Measurements from ENCODE around the gene STK10.
"Not testable (repeated sequence)": the region's sequence is repeated elsewhere in the genome, so short reads cannot be mapped to it uniquely, and the experiment has no call there.

STK10 gene

DNA sequence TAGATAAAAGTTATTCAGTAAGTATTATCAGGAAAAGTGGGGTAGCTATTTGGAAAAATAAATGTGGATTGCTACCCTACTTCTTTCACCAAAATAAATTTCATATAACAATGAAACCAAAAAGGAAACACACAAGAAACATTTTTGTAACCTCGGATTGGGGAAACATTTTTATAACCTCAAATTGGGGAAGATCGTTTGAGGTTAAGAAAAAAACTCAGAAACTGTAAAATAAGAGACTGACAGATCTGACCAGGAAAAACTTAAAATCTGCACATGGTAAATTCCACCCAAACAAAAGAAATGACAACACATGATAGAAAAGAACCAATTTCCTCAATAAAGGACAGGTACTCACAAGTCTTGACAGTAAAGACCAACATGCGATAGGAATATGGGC is 19.5 kb upstream of the STK10 start:
- H3K9ac ChIP-seq (ENCODE audit: low read length): no peak overlapping the region
- no peak overlapping the region for H3K4me2 ChIP-seq (ENCODE audit: low read length)
- no peak overlapping the region for H3K27ac ChIP-seq (ENCODE audit: low read depth, low read length, poor library complexity, severe bottlenecking)
- no peaks in the 10 kb centered on the region for H3F3A ChIP-seq (ENCODE audit: insufficient read depth, low read length)
- no peaks in the 10 kb centered on the region for H3K9me2 ChIP-seq (ENCODE audit: low read depth, low read length)
- no peaks in the 10 kb centered on the region for H3K4me1 ChIP-seq (ENCODE audit: insufficient read depth, low read length, severe bottlenecking)
- H4K20me1 ChIP-seq (ENCODE audit: insufficient read depth, low read length): no peaks in the 10 kb centered on the region
- no peaks in the 10 kb centered on the region for H3K9me3 ChIP-seq (ENCODE audit: low read length)
- no peak overlapping the region for H3K4me3 ChIP-seq (ENCODE audit: low read depth, low read length, poor library complexity, severe bottlenecking)
- H3K79me2 ChIP-seq (ENCODE audit: insufficient read depth, low read length): no peaks in the 10 kb centered on the region
- no peaks in the 10 kb centered on the region for H3K27me3 ChIP-seq (ENCODE audit: insufficient read depth, low read length)
- peaks cover 22% of the 10 kb centered on the region; the same call in 1 of the 2 replicates for H3K36me3 ChIP-seq (ENCODE audit: insufficient read depth, low read length)
- no peak overlapping the region for H2AFZ ChIP-seq (ENCODE audit: low read length)
- TF ChIP-seq EZH2 (IDR thresholded peaks at IDR 0.05; ENCODE audit: borderline replicate concordance, low read length): no peak
- TF ChIP-seq, protein P1, sequence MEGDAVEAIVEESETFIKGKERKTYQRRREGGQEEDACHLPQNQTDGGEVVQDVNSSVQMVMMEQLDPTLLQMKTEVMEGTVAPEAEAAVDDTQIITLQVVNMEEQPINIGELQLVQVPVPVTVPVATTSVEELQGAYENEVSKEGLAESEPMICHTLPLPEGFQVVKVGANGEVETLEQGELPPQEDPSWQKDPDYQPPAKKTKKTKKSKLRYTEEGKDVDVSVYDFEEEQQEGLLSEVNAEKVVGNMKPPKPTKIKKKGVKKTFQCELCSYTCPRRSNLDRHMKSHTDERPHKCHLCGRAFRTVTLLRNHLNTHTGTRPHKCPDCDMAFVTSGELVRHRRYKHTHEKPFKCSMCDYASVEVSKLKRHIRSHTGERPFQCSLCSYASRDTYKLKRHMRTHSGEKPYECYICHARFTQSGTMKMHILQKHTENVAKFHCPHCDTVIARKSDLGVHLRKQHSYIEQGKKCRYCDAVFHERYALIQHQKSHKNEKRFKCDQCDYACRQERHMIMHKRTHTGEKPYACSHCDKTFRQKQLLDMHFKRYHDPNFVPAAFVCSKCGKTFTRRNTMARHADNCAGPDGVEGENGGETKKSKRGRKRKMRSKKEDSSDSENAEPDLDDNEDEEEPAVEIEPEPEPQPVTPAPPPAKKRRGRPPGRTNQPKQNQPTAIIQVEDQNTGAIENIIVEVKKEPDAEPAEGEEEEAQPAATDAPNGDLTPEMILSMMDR (IDR thresholded peaks at IDR 0.05; ENCODE audit: low read length): no peak

DNA sequence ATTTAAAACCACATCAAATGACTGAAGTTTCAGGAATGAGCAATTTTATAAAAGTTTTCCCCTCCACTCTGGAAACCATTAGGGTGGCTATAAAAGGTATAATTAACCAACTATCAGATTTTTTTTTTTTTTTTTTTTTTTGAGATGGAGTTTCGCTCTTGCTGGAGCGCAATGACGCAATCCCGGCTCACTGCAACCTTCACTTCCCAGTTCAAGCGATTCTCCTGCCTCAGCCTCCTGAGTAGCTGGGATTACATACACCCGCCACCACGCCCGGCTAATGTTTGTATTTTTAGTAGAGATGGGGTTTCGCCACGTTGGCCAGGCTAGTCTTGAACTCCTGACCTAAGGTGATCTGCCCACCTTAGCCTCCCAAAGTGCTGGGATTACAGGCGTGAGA is 18.0 kb upstream of the STK10 start:
- H3K9me2 ChIP-seq (ENCODE audit: low read depth, low read length); H3K27ac ChIP-seq (ENCODE audit: low read depth, low read length, poor library complexity, severe bottlenecking); H3K36me3 ChIP-seq (ENCODE audit: insufficient read depth, low read length); H3K9ac ChIP-seq (ENCODE audit: low read length); H2AFZ ChIP-seq (ENCODE audit: low read length); H3K4me1 ChIP-seq (ENCODE audit: insufficient read depth, low read length, severe bottlenecking); H3F3A ChIP-seq (ENCODE audit: insufficient read depth, low read length); H4K20me1 ChIP-seq (ENCODE audit: insufficient read depth, low read length); H3K4me3 ChIP-seq (ENCODE audit: low read depth, low read length, poor library complexity, severe bottlenecking); H3K79me2 ChIP-seq (ENCODE audit: insufficient read depth, low read length); H3K27me3 ChIP-seq (ENCODE audit: insufficient read depth, low read length); H3K4me2 ChIP-seq (ENCODE audit: low read length); H3K9me3 ChIP-seq (ENCODE audit: low read length): not testable (repeated sequence)

DNA sequence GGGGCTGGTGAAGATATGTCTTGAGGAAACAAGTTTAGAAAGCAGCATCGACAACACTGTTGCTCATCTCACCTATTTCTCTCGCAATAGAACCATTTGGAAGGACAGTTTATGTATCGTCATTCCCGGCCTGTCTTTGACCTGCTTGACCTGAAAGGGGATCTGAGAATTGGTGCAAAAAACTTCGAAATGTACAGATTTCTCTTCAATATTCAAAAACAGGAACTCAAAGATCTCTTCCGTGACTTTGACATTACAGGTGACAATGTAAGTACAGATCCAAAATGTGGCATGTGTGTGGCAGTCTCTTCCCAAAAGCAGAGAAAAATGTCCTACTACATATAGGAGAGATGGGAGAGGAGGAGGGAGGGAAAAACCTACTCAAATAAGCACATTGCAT is 12.5 kb upstream of the STK10 start:
- TF ChIP-seq, protein P1 (IDR thresholded peaks at IDR 0.05; ENCODE audit: low read length): no peak
- TF ChIP-seq EZH2 (IDR thresholded peaks at IDR 0.05; ENCODE audit: borderline replicate concordance, low read length): no peak
- Histone ChIP-seq H3K9ac (ENCODE audit: low read length) (no peak overlapping the region), H3K9me2 (ENCODE audit: low read depth, low read length) (no peaks in the 10 kb centered on the region), H3K4me3 (ENCODE audit: low read depth, low read length, poor library complexity, severe bottlenecking) (no peak overlapping the region), H4K20me1 (ENCODE audit: insufficient read depth, low read length) (no peaks in the 10 kb centered on the region), H3K36me3 (ENCODE audit: insufficient read depth, low read length) (no peaks in the 10 kb centered on the region), H3K4me2 (ENCODE audit: low read length) (no peak overlapping the region), H3K27me3 (ENCODE audit: insufficient read depth, low read length) (no peaks in the 10 kb centered on the region), H2AFZ (ENCODE audit: low read length) (no peak overlapping the region), H3F3A (ENCODE audit: insufficient read depth, low read length) (no peaks in the 10 kb centered on the region), H3K79me2 (ENCODE audit: insufficient read depth, low read length) (no peaks in the 10 kb centered on the region), H3K27ac (ENCODE audit: low read depth, low read length, poor library complexity, severe bottlenecking) (no peak overlapping the region), H3K9me3 (ENCODE audit: low read length) (no peaks in the 10 kb centered on the region), H3K4me1 (ENCODE audit: insufficient read depth, low read length, severe bottlenecking) (no peaks in the 10 kb centered on the region)

DNA sequence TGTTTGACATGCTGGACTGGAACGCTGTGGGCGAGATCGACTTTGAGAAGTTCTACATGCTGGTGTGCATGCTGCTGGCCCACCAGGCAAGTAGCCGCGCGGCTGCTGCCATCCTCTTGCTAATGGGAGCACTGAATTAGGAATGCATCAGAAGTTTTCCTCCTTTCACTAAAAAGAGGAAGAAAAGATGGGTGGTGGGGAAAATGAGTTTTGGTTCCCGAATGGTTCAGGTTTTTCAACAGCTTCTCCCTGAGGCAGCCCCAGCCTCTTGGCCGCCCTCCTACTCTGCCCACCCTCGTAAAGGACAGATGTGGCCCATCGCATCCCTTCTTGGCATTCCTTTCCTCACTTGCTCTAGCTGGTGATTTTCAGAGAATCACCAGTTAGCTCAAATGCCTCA is 11.4 kb upstream of the STK10 start:
- H3K27me3 ChIP-seq (ENCODE audit: insufficient read depth, low read length): no peaks in the 10 kb centered on the region

DNA sequence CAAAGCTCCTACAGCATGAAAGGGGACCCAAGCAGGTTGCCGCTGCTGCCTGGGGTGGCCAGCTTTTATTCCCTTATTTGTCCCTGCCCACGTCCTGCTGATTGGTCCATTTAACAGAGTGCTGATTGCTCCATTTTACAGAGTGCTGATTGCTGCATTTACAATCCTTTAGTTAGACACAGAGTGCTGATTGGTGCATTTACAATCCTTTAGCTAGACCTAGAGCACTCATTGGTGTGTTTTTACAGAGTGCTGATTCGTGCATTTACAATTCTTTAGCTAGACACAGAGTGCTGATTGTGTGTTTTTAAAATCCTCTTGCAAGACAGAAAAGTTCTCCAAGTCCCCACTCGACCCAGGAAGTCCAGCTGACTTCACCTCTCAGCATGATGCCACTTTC is 9.8 kb upstream of the STK10 start:
- H2AFZ ChIP-seq (ENCODE audit: low read length); H3F3A ChIP-seq (ENCODE audit: insufficient read depth, low read length); H3K27me3 ChIP-seq (ENCODE audit: insufficient read depth, low read length); H3K79me2 ChIP-seq (ENCODE audit: insufficient read depth, low read length); H3K9me2 ChIP-seq (ENCODE audit: low read depth, low read length); H4K20me1 ChIP-seq (ENCODE audit: insufficient read depth, low read length); H3K4me2 ChIP-seq (ENCODE audit: low read length); H3K4me3 ChIP-seq (ENCODE audit: low read depth, low read length, poor library complexity, severe bottlenecking); H3K27ac ChIP-seq (ENCODE audit: low read depth, low read length, poor library complexity, severe bottlenecking); H3K9ac ChIP-seq (ENCODE audit: low read length); H3K9me3 ChIP-seq (ENCODE audit: low read length); H3K36me3 ChIP-seq (ENCODE audit: insufficient read depth, low read length): not testable (repeated sequence)
- H3K4me1 ChIP-seq (ENCODE audit: insufficient read depth, low read length, severe bottlenecking): peaks cover 11% of the 10 kb centered on the region

More for the DNA sequence above, 11.4 kb upstream of the STK10 start:
- no peaks in the 10 kb centered on the region for H3K9me3 ChIP-seq (ENCODE audit: low read length)
- no peaks in the 10 kb centered on the region for H3F3A ChIP-seq (ENCODE audit: insufficient read depth, low read length)
- H3K4me1 ChIP-seq (ENCODE audit: insufficient read depth, low read length, severe bottlenecking): no peaks in the 10 kb centered on the region
- TF ChIP-seq, protein P1 (IDR thresholded peaks at IDR 0.05; ENCODE audit: low read length): no peak
- TF ChIP-seq EZH2 (IDR thresholded peaks at IDR 0.05; ENCODE audit: borderline replicate concordance, low read length): no peak
- H3K4me2 ChIP-seq (ENCODE audit: low read length): no peak overlapping the region
- H4K20me1 ChIP-seq (ENCODE audit: insufficient read depth, low read length): no peaks in the 10 kb centered on the region
- H3K9me2 ChIP-seq (ENCODE audit: low read depth, low read length): no peaks in the 10 kb centered on the region
- H3K79me2 ChIP-seq (ENCODE audit: insufficient read depth, low read length): no peaks in the 10 kb centered on the region
- no peak overlapping the region for H2AFZ ChIP-seq (ENCODE audit: low read length)
- no peak overlapping the region for H3K4me3 ChIP-seq (ENCODE audit: low read depth, low read length, poor library complexity, severe bottlenecking)
- no peak overlapping the region for H3K27ac ChIP-seq (ENCODE audit: low read depth, low read length, poor library complexity, severe bottlenecking)
- no peaks in the 10 kb centered on the region for H3K36me3 ChIP-seq (ENCODE audit: insufficient read depth, low read length)
- H3K9ac ChIP-seq (ENCODE audit: low read length): no peak overlapping the region
